Measurements from ENCODE around the gene PGM5.
"Not testable (repeated sequence)": the region's sequence is repeated elsewhere in the genome, so short reads cannot be mapped to it uniquely, and the experiment has no call there.

Gene PGM5

DNA sequence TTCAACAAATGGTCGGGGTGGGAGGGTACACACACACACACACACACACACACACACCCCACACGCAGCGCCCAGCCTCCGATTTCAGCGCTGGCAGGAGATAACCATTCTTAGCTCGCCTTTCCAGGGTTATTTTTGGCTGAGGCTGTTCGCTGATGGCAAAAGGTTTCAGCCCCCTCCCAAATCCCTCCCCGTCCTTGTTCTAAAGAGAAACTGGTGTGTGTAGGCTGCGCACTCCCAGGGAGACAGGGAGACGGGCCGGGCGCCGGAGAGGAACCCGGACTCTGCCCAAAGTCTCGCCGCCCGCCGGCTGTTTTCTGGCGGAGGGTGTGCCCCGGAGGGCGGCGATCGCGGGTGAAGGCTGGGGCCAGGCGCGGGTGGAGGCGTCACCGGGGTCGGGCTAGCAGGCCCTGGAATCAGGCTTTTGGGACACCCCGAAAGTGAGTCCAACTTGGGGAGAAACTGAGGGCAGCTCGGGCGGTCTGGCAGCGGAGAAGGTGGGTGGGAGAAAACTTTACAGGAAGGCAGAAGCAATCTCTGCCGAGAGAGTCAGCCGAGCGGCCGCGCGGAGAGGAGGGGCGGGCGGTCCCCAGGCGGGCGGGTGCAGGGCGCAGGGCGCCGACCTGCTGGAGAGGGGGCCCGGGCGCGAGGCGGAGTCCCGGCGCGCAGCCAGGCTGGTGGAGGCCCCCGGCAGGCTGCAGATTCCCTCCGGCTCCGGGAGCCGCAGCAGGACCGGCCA is at the start of gene PGM5:
PGM5 (plus strand) TSS at position 232 of the 739 bp plus-strand sequence. CDS start 517 bp downstream, outside the sequence.
- in situ Hi-C loops (cut with HindIII; ENCODE audit: low sequenced_read_pairs), result not testable (repeated sequence)

DNA sequence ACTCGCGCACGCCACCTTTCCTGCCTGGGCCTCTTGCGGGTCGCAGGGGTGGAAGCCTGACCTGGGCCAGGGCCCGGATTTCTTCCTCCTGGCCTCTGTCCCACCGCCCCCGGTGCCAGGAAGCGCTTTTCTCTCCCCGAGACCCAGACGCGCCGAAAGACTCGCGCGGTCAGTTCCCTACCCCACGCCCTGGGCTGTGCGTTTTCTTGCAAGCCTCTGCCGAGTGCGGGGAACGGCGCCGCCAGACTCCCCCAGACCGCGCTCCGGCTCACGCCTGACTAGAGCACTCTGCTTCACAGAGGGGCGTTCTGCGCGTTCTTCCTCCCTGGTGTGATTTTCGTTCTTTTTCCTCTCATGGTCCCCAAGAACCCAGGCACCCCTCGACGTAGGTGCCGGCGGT is 49.3 kb upstream of the PGM5 start:
- in situ Hi-C loops (cut with HindIII; ENCODE audit: low sequenced_read_pairs), result not testable (repeated sequence)

DNA sequence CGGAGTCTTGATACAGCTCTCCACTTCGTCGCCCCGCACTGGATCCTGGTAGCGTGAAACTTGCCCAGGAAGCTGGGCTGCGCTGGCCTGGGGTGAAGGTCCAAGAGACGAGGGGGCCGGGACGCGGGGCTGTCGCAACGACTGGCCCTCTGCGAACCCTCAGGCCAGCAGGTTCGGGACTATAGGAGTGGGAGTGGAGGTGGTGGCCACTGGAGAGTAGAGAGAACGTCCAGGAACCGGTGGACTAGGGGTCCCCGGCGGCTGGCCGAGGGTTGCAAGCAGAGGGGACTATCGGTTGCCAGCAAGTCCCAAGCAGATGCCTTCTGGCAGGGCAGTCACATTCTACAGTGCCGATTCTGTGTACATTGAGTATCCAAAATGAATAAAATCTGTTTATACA is 48.8 kb upstream of the PGM5 start:
- in situ Hi-C loops (cut with HindIII; ENCODE audit: low sequenced_read_pairs), result not testable (repeated sequence)

DNA sequence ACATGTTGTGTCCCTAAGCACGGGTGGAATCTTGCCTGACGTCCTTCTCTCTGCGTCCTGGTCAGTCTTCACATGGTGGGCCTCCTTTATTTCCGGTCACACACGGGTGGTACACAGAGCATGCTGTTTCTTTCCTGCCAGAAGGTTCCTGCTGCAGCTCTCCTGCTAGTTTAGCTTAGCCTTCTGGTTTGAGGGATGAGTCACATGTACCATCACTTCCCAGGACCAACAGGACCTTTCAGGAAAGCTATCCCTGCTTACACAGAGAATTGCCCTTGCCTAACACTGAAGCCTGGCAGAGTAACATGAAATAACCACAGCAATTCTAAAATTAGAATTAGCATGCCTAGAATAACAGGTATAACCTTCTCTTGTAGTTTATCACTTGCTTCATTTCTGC is 45.2 kb upstream of the PGM5 start:
- in situ Hi-C loops (cut with HindIII; ENCODE audit: low sequenced_read_pairs), result not testable (repeated sequence)

DNA sequence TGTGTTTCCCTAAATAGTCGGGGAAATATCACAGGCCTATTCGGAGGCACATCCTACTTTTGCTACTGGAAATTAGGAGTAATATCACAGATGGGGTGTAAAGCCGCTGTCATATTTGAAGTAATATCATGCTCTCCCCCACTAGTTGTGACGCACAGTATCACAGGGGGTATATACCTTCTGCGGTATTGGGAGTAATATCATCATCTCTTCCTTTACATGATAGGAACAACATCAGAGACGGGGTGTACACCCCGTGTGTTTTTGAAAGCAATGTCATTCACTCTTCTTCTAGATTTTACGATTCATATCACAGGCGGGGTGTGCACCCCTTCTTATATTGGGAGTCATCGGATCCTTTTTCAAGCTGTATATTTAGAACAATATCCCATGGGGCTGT is 38.2 kb upstream of the PGM5 start:
- in situ Hi-C loops (cut with HindIII; ENCODE audit: low sequenced_read_pairs), result not testable (repeated sequence)

DNA sequence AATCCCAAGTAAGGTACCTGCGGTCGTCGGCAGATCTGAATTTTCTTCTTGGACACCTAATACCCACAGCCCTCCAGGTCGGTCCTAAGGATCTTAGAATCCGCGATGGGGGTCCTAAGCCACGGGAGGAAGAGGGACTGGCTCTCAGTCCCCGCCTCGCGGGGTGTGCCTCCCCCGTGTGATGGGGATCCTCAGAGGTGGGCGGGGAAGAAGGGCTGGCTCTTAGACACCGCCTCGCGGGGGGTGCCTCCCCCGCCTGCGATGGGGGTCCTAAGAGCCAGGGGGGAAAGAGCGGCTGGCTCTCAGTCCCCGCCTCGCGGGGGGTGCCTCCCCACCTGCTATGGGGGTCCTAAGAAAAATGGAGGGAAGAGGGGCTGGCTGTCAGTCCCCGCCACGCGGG is 32.7 kb upstream of the PGM5 start:
- in situ Hi-C loops (cut with HindIII; ENCODE audit: low sequenced_read_pairs), result not testable (repeated sequence)

DNA sequence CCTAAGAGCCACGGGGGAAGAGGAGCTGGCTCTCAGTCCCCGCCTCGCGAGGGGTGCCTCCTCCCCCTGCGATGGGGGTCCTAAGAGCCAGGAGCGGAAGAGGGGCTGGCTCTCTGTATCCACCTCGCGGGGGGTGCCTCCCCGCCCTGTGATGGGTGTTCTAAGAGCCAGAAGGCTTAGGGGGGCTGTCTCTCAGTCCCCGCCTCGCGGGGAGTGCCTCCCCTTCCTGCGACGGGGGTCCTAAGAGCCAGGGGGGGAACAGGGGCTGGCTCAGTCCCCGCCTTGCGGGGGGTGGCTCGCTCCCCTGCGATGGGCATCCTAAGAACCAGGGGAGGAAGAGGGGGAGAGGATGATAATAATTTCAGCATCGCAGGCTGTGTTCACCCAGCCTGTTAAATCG is 31.9 kb upstream of the PGM5 start:
- in situ Hi-C loops (cut with HindIII; ENCODE audit: low sequenced_read_pairs), result not testable (repeated sequence)

DNA sequence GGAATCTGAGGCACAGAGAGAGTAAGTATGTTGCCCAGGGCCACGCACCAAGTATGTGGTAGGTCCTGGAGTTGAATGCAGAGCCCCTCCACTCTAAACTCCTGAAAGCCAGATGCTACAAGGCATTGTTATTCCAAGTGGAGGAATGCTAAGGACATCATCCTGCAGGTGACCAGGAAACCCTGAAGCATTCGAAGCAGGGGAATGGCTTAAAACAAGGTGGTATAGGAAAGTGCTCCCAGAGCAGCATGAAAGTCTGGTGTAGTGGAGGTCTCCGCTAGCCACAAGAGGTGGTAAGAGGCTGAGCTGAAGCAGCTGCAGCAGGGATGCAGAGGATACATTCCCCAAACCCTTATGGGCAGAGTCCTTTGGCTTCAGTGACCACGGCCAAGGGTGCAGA is 27.3 kb upstream of the PGM5 start:
- in situ Hi-C loops (cut with HindIII; ENCODE audit: low sequenced_read_pairs), result not testable (repeated sequence)

DNA sequence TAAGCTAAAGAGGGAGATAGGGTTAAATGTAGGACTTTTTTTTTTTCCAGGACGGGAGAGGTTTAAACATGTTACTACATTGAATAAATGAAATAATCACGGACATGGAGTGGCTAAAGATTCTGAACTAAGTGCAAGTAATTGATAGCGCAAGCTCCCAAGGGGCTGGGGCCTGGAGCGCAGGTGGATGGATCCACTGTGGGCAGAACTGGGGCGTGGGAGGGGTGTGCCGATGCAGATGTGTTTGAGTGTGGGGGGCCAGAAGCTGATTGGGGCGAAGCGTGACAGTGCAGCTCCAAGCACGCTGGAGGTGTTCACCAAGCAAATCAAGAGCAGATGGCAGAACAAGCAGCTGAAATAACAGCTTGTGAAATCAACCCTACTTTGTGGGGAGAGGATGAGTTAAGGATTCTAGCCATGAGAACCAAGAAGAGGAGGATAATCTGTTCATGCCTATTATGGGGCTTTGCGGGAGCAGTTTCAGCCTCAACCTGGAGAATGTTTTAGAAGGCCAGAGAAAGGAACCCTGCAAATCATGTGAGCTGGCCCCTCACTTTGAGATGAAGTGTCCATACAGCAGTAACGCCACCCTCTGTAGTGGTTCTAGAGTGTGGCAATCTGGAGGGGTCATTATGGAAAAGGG is 25.8 kb upstream of the PGM5 start:
- in situ Hi-C loops (cut with HindIII; ENCODE audit: low sequenced_read_pairs), result not testable (repeated sequence)

DNA sequence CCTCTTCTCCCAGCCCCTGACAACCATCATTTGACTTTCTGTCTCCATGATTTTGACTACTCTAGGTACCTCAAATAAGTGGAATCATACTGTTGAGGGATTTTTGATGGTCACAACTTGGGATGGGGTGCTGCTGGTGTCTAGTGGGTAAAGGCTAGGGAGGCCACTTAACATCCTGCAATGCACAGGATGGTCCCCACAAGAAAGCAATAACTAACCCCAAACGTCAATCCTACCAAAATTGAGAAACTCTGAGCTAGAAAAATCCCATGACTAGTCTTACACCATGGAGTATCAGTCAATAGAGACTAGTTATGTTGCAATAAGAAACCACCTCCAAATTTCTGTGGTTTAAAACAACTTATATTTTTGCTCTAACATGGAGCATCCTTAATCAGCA is 24.3 kb upstream of the PGM5 start:
- in situ Hi-C loops (cut with HindIII; ENCODE audit: low sequenced_read_pairs), result not testable (repeated sequence)

DNA sequence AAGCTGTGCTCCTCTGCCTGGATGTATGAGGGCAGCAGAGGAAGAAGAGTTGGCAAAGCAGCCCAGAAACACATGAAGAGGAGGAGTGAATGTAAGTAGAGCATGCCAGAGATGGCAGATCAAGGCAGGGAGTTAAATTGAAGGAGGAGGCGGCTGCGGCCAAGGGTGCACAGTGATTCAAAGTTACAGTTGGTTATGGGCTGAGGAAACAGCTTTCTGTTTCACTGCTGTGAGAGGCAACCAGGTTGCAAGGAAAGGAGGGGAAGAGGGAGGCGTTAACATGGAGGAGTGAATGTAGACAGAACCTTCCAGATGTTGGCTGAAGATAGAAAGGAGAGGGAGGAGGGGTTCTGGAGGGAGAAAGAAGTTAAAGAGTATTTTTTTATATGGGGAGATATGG is 20.5 kb upstream of the PGM5 start:
- in situ Hi-C loops (cut with HindIII; ENCODE audit: low sequenced_read_pairs), result not testable (repeated sequence)

DNA sequence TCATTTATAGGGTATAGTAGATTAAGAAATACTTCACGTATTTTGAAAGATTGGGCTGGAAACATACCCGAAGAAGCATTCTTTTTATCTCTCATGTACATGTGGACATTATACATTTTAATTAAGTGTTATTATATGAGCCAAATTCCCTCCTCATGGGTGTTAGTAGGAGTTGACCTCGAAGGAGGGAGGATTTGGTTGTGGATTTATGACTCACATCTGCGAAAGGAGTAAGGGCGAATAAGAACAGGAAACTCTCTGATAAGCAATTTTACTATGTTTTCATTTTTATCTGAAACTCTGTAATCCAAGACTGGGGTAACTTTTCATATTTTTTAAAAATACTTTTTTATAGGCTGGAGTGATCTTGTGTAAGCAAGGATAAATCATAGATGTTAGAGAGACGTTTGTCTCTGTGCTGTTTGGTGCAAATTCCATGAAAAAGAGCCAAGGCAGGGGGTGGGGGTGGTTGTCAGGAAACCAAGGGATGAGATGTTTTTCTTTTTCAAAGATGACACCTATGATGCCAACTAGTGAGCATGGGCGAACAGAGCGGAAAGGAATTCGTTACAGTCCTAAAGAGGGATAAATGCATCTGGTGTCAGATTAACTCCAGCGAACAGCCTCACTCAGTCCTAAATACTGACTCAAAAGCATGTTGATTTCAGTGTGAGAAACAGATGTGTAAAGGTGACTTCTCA is 19.6 kb upstream of the PGM5 start:
- in situ Hi-C loops (cut with HindIII; ENCODE audit: low sequenced_read_pairs), result not testable (repeated sequence)

DNA sequence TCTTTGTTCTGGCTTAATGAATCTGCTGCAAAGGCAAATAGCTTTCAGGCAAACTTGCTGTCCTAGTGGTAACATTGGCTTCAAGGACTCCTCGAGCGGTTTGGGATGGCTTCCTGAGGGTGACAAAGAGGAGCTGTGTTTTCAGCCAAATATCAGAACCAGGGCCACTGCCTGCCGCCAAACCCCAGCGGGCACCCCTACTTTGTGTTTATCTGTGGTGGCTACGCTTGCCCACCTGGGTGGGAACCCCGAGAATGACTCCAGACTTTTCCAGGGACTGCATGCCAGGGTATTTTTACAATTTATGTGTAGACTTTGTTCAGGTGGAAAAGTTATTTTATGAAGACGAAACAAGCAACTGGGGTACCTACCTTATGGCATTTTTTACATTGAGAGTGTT is 18.4 kb upstream of the PGM5 start:
- in situ Hi-C loops (cut with HindIII; ENCODE audit: low sequenced_read_pairs), result not testable (repeated sequence)

DNA sequence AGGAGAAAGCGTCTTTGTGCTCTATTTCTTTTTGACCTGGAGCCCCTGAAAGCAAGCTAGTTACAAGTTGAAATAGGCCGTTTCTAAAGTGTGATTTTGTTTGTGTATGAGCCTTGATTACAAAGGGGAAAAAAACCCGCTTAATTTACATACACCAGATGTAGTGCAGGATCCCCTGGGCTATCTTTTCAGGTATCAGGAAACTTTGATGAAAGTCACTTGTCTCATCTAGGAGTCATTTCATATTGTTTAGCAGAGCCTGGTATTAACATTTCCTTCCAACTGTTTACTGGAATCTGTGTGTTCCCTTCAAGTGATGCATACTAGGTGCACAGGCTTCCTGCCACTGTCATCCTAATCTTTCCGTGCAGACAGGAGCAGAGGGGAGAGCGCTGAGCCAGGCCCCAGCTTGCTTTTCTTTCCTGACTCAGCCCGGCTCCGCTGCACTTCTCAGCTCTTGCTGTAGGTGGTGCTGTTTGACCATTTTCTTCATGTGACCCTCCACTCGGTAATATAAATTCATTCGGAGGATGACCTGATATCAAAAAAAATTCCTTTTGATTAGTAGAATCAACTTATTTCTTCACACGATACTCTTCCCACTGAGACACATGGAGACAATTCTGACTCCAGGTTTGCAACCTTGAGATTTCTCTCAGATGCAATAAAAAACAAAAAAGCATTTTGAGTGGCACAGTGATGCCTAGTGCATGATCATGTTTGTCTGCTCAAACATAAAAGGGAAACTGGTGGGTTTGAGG is 14.0 kb upstream of the PGM5 start:
- in situ Hi-C loops (cut with HindIII; ENCODE audit: low sequenced_read_pairs), result not testable (repeated sequence)

DNA sequence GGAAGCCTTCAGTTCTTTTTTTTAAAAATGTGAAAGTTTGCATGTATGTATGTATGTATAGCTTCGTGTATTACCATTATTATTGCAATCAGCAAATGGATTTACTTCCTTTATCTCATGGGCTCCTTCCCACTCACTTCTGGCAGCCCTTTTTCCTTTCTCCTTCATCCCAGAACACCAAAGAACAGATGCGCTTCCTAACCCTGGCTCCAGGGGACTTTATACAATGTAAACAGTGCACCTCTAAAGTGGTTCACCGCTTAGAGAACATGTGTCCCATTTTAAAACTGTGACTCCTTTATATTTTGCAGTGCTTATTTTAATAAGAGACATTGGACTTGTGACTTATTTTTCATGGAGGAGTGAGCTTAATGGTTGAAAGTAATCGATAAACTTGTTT is 13.2 kb upstream of the PGM5 start:
- in situ Hi-C loops (cut with HindIII; ENCODE audit: low sequenced_read_pairs), result not testable (repeated sequence)

DNA sequence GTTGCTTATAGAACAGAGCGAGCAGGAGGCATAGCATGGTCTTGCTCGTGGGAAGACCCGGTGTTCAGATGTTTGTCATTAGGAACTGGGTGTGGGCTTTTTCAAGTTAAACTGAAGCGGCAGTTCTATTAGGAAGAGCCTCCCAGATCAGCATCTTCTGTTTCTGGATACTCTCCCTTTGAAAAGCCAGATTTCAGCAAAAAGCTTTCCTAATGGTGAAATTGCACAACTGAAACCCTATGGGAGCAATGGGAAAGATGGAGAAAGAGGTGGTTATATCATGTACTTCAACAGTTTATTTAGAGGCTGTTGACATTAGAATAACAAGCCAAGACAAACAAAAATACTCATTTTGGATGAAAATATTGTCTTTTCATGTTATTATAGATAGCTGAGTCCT is 12.4 kb upstream of the PGM5 start:
- in situ Hi-C loops (cut with HindIII; ENCODE audit: low sequenced_read_pairs), result not testable (repeated sequence)

DNA sequence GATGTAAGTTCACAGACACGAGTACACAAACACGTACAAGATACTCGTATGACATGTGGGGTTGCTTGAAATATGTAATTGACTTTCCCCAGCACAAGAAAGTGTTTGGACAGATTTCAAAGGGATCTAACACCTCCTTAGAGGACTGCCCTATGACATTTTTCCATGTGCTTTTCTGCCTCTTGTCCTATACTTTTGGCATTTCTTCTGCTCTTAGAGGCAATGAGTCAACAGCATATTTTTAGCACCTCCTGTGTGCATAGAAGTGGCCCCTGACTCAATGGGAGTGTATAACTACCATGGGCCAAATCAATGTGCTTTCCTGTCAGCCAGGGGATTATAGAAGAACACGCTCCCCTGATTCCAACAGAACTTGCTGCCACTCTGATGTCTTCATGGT is 4.7 kb upstream of the PGM5 start:
- in situ Hi-C loops (cut with HindIII; ENCODE audit: low sequenced_read_pairs), result not testable (repeated sequence)

DNA sequence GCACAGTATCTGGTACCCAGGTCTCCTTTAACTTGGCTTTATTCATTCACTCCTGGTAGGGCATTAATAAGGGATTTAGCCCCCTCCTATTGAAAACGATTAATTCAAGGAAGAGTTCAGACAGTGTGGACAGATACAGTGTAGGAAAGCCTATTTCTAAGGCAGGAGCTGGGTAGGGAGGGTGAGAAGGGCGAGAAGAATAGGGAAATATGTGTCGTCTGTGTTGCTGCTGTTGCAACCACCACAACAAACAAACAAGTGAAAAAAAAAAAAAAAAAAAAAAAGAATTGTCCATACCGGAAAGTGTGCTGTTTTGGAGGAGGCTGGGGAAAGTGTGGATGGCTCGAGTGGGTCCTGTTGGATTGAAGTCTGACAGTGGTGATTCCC is 425 bp upstream of the PGM5 start:
- in situ Hi-C loops (cut with HindIII; ENCODE audit: low sequenced_read_pairs), result not testable (repeated sequence)

DNA sequence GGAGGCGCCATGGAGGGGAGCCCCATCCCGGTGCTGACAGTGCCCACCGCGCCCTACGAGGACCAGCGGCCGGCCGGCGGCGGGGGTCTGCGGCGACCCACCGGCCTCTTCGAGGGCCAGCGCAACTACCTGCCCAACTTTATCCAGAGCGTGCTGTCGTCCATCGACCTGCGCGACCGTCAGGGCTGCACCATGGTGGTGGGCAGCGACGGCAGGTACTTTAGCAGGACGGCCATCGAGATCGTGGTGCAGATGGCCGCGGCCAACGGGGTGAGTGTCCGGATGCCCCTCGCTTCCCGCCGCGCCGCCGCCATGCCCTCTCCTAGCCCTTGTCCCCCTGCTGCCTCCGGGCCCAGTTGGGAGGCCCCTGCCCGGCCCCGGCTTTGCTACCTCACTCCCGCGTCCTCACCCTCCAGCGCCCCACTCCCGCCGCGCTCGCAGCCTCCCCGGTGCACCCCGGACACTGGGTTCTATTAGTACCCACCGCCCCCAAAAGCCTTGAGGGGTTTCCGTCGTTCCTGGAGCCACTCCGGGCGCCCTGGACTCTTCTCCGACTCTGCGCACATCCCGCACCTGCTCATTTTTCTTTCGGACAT is 806 bp downstream of the PGM5 start:
- in situ Hi-C loops (cut with HindIII; ENCODE audit: low sequenced_read_pairs), result not testable (repeated sequence)

DNA sequence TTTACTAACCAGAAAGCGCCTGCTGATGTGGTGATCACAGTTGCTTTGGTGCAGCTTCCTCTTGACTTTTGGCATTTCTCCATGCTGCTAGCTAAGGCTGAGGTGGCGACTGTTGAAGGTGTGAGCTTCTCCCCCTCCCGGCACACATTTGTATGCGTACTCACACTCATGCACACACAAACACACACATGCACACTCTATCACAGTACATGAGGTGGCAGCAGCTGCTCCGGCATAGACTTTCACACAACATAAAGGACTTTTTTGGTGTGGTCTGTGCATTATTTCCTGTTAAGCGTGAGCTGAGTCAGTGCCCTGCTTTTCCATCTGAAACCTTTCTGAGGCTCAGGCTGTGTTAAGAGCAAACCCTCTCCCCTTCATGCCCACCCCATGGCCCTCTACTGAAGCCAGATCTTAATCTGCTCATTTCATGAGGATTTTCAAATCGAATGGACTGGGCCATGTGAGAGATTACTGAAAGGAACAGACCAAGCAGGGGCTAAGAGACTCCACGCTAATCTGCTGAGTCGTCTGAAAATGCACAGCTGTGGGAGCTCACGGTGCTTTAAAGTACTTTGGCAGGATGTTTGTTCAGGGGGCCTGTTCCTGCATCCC is 10.6 kb downstream of the PGM5 start:
- in situ Hi-C loops (cut with HindIII; ENCODE audit: low sequenced_read_pairs), result not testable (repeated sequence)

All from DLD1 (cell line).